AG10803 (cell line): ENCODE data around the gene GTF3C6.
A peak's percentile ranks its signal among the peaks of the same experiment; 100 is the strongest.
"Not testable (repeated sequence)": the region's sequence is repeated elsewhere in the genome, so short reads cannot be mapped to it uniquely, and the experiment has no call there.

Experiments
- DNase-seq: peaks from one replicate; pipeline ENCODE4 v3.0.0; 2010; ENCODE audit warnings: low read depth
- H3K4me3 ChIP-seq: 2 replicates; pipeline ENCODE4 v1.5.1; 2011; ENCODE audit warnings: mild to moderate bottlenecking, low read length, control low read depth
- TF ChIP-seq, protein P1 (sequence below): conservative IDR thresholded peaks from 2 replicates; pipeline ENCODE4 v1.5.1; 2011; ENCODE audit warnings: mild to moderate bottlenecking, low read length, control low read depth, inconsistent platforms

Gene GTF3C6

DNA sequence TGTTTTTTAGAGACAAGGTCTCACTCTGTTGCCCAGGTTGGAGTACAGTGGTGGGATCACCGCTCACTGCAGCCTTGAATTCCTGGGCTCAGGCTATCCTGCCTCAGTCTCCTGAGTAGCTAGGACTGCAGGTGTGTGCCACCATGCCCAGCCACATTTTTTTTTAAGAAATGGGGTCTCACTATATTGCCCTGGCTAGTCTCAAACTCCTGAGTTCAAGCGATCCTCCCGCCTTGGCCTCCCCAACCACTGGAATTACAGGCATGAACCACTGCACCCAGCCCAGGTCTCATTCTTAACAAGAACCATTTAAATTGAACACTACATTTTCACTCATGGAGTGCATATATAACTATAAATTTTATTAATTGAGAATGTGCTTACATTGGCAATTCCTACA lies 43.8 kb downstream of the GTF3C6 start:
- TF ChIP-seq, protein P1, sequence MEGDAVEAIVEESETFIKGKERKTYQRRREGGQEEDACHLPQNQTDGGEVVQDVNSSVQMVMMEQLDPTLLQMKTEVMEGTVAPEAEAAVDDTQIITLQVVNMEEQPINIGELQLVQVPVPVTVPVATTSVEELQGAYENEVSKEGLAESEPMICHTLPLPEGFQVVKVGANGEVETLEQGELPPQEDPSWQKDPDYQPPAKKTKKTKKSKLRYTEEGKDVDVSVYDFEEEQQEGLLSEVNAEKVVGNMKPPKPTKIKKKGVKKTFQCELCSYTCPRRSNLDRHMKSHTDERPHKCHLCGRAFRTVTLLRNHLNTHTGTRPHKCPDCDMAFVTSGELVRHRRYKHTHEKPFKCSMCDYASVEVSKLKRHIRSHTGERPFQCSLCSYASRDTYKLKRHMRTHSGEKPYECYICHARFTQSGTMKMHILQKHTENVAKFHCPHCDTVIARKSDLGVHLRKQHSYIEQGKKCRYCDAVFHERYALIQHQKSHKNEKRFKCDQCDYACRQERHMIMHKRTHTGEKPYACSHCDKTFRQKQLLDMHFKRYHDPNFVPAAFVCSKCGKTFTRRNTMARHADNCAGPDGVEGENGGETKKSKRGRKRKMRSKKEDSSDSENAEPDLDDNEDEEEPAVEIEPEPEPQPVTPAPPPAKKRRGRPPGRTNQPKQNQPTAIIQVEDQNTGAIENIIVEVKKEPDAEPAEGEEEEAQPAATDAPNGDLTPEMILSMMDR: no peak
- no peak for DNase-seq

GRCh38 chr6:111011360-111012142 lies 53.0 kb downstream of the GTF3C6 start:
- DNase-seq: peak; percentile 45
- TF ChIP-seq, protein P1: peak; percentile 73

More for the DNA sequence above, 43.8 kb downstream of the GTF3C6 start:
- no peak overlapping the region for H3K4me3 ChIP-seq

GRCh38 chr6:111012143-111012452 lies 53.6 kb downstream of the GTF3C6 start:
- no peak overlapping the region for H3K4me3 ChIP-seq
- TF ChIP-seq, protein P1: no peak
- no peak for DNase-seq

More at GRCh38 chr6:111011360-111012142, 53.0 kb downstream of the GTF3C6 start:
- no peak overlapping the region for H3K4me3 ChIP-seq

DNA sequence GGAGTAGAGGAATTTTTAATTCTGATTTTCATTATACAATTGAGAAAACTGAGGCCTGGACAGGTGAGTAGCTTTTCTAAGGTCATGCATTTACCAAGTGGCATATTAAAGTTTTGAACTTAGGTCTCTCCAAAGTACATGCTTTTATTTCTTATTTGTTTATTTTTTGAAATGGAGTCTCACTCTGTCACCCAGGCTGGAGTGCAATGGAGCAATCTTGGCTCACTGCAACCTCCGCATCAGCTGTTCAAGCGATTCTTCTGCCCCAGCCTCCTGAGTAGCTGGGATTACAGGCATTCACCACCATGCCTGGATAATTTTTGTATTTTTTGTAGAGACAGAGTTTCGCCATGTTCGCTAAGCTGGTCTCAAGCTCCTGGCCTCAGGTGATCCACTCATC lies 54.0 kb downstream of the GTF3C6 start:
- H3K4me3 ChIP-seq, DNase-seq: not testable (repeated sequence)

DNA sequence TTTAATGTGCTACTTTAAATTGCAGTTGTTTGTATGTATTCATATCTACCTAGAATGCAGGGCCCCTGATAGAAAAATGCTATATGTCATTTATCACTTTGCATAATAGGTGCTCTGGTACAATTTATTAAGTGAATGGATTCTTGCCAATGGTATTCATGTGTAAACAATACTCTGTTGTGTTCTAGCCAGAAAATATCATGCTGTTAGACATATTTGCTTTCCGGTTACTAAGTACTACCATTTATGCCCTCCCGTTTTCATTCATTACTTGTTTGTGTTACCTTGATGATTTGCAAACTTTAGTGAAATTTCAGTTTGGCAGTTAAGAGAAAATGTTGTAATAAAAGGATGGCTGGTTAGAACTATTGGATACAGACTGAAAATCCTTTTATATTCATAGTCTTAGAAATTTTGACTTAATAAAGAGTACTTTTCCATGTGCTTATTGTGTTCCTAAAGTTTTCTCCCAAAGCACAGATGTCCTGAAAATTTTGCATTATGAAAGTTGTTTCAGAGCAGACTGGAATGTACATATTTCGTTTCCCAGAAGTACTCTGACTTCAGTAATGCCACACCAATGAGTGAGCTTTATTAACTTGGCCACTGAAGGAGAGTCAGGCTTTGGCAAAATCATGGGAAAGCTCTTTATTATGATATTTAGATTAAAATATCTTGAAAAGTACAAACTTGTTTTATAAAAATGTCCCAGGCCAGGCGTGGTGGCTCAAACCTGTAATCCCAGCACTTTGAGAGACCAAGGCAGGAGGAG lies 54.8 kb downstream of the GTF3C6 start:
- TF ChIP-seq, protein P1: no peak
- peak; percentile 32 for DNase-seq
- H3K4me3 ChIP-seq: no peak overlapping the region

DNA sequence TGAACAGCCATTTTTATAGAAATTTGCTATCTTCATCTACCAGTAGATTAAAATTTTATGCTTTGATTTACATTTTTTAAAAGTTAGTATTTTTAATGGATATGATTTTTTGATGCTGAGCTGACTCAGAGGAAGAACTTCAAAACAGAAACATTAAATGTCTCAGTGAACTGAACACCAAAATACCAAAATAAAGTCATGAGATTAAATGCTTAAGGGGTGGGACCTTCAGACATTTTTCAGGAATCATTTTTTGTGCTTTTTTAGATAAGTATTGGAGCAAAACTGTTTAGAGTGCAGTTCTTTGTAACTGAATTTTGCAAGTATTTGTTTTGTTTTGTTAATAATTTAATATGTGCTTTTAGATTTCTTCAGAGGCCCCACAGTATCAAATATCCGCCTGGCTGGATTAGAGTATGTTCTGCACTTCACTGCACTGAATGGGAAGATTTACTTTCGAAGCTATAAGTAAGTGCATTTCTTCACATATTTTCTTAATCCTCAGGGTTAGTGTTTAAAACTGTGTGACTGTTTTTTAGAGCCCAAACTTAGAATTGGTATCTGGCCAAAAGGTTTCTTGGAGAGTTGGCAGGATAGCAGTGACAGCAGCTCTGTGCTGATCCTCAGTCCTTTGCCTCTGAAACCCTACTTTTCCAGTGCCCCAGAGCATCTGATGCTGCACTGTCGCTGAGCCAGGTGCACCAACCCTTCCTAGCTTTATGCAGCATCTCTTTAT lies 57.1 kb downstream of the GTF3C6 start:
- no peak for DNase-seq
- TF ChIP-seq, protein P1: no peak
- H3K4me3 ChIP-seq: no peak overlapping the region

GRCh38 chr6:111017241-111017640 lies 58.7 kb downstream of the GTF3C6 start:
- DNase-seq, H3K4me3 ChIP-seq: not testable (repeated sequence)
